CD4-positive, alpha-beta T cell treated with Interleukin-2 at 100 ng/mL for 4 hours (primary cell): ENCODE measurements around the gene ZCCHC10.
"Not testable (repeated sequence)": the region's sequence is repeated elsewhere in the genome, so short reads cannot be mapped to it uniquely, and the experiment has no call there.

Experiments used
- DNase-seq: peaks from one replicate; pipeline ENCODE4 v3.0.0-alpha.2; 2020; ENCODE audit warnings: low spot score

Gene ZCCHC10

DNA sequence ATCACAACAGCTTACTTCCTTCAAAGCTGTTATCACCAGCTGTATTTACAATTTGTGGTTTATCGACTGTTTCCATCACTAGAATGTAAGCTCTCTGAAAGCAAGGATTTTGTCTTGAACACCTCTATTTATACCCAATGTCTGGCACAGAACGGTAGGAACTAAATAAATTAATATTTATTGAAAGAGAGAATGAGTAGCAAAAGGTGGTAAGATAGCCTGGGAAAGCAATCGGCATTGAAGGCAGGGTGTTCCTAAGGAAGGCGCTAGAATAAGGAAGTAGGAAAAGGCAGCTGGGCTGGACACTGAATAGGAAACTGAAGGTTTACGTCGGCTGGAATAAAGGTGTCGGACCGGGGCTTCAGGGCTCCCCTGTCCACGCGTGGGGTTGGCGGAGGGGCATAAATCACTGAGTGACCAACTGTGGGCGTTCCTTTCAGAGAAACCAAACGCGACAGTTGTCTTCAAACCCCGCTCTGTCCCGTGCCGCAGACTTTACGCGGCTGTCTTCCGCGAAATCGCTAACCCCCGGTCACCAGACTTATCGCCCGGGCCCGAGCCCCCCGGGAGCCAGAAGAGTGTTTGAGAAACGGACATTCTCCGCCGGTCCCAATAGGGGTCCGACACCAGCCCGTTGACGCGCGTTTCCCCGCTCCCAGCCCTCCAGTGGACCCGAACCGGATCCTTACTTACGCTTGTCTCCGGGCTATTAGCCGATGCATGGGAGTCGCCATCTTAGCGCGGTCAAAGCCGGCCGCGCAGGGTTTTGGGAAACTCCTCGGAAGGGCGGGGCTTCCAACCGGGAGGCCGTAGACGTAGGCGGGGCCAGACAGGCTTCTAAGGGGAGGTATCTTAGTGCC is at the start of gene ZCCHC10:
TSS of gene ZCCHC10 (minus strand) at position 746 of the 860 bp plus-strand sequence. CDS start at position 734, 12 bp downstream.
- peak; percentile 92 for DNase-seq

DNA sequence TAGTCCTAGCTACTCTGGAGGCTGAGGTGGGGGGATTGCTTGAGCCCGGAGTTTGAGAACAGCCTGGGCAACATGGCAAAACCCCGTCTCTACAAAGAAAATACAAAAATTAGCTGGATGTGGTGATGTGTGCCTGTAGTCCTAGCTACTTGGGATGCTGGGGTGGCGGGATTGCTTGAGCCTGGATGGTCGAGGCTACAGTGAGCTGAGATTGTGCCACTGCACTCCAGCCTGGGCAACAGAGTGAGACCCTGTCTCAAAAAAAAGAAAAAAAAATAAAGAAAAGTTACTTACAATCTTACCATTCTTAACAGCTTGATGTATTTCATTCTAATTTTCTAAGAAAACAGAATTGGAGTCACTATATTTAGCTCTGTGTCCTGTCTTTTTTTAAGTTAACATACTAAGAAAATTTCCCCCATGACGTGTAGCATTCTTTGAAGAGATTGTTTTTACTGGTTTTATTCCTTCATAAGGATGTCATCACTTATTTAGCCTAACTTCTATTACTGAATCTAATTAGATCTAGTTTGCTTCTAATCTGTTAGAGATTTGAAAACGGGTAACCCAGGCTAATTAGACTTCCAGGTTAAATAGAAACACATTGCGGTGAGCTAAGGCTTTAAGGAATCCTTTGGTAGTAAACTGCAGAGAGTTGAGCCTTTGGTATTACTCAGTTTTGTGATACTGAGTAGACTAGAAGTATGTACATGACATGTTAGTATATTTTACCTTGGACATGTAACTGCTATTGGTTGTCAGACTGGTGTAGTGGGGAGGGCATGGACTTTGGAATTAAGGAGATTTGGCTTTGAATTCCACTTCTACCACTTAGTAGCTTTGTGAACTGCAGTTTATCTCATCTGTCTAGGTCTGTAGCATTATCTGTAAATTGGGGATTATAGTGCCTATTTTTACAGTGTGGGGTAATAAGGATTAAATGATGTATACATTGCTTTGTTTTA is 49.5 kb upstream of the ZCCHC10 start:
- DNase-seq, result no peak

DNA sequence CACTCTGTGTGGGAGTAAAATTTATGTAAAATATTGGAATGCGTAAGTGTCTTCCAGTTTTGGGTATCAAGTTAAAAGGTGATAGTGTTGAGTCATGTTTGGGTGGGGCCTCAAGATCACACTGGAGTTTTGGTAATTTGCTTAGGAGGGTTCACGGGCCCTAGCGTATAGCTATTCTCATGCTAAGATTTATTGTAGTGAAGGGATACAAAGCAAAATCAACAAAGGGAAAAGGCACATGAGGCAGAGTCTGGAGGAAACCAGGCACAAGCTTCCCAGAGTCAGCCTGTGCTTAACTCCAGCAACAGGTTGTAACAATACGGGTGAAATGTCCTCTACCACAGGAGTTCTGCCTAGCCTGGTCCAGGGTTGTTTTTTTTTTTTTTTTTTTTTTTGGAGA is 45.7 kb upstream of the ZCCHC10 start:
- DNase-seq, result no peak

DNA sequence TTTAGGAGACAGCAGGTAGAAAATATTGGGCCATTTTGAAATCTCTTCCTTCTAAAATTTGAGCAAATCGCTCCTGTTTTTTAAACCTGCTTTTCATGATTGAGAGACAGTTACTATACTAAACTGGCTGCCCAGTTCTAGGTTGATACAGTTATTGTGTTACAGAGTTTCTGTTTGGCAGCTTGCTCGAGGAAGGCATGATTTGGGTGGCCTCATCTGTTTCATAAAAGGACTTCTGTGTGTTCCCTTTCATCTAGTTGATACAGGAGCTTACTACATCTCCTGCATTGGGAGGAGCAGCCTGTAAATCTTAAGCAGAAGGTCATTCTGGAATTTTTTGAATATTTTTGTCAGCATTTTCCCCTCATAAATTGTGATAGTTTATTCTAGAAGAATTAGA is 39.7 kb upstream of the ZCCHC10 start:
- DNase-seq, result no peak

DNA sequence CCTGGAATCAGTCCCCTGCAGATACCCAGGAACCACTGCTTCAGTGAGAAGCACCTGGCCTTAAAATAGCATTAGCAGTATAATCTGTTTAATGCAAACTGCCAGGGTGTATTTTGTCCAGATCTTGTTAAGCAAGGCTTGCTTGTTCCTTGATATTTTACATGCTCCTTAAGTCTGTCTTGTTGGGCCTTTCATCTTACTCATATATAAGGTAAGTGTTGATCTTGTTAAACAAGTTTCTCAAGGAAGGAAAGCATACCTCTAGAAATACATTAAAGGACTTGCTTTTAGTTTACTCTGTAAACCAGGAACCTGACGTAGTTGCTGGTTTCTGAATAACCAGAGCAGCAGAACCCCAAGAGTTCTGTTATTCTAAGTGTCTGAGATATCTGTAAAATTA is 39.1 kb upstream of the ZCCHC10 start:
- DNase-seq, result no peak

DNA sequence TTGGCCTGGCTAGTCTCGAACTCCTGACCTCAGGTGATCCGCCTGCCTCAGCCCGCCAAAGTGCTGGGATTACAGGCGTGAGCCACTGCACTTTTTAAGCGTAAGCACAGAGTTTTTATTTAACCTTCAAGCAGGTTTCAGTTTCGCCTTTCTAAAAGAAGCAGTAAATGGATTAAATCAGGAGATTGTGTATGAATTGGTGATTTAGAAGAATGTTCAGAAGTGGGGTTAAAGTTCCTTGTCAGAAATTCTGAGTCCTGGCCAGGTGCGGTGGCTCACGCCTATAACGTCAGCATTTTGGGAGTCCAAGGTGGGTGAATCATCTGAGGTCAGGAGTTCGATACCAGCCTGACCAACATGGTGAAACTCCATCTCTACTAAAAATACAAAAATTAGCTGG is 37.6 kb upstream of the ZCCHC10 start:
- no peak for DNase-seq

DNA sequence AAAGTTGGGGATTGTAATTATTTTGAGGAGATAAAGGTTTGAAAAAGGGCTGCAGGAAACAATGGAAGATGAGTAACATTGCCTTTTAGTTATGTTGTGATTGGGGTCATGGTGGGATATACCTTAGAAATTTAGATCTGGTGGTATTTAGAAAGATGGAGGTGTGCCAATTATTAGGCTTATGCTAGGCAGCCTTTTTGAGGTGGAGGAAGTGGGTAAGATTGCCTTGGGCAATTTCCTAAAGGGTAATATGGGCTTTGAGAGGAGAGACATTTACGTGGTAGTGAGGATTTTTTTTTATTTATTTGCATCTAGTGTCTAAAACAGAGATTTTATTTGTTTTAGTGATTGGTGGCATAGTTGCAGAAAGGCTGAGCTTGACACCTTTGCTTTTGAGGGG is 35.9 kb upstream of the ZCCHC10 start:
- no peak for DNase-seq

DNA sequence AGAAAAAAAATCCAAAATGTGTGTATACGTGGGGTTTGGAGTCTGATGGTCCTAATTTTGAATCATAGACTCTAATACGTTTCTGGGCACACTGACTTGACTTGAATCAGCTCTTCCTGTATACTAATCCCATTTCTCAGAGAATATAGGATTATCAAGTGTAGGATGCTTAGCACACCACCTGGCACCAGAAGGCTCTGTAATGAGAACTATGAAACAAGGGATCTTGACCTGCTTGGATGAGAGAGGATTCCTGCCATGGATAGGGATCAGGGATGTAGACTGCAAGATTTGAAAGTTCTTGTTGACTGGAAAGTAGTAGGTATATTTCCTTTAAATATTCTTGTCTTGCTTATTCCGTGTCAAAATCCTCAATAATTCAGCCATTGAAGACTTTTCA is 33.3 kb upstream of the ZCCHC10 start:
- no peak for DNase-seq

DNA sequence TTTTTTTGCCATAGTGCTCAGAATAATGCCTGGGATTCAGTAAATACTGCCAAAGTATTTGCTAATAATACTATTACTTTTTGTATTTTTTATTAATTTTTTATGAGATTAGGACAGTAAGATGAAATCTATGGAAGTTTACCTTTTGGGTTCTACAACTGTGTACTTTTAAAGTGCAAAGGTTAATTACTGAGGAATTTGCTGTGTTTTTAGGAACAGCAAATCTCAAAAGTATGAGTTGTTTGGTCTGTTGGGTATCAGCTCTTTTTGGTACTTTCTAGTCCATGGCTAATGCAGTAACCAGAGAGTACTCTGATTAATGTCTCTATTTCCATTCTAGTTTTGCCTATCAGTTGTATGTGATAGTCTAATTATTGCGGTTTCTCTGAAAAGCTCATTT is 30.5 kb upstream of the ZCCHC10 start:
- no peak for DNase-seq

DNA sequence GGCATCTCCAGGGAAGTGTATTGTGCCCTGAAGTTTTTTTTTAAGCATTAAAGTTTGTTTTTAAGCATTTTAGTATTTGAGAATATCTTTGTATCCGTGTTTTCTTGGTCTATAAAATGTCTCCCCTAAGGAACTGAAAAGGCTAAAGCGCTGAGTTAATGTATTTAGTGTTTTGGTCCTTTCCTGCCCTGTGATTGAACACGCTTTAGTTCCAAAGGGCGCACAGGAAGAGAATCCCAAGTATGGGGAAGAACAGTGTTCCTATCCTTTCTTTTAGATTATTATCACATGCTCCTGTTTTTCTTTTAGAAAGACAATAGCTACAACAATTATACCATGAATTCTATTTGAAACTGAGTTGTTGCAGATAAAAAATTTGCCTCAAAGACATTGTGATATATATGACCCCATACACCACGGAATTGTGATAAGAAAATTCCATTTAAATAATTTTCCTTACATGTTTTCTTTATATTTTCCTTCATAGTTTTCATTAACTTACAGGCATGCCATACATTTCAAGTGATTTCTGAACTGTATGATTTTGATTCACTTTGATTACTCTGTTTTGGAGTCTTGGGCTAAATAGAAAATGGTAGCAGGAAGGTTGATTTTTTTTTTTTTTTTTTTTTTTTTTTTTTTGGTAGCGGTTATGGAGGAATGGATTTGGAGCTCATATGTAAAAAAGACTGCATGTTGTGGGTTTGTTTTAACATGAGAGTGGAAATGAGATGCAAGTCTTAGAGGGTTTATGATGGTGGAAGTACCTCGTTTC is 28.5 kb upstream of the ZCCHC10 start:
- no peak for DNase-seq

DNA sequence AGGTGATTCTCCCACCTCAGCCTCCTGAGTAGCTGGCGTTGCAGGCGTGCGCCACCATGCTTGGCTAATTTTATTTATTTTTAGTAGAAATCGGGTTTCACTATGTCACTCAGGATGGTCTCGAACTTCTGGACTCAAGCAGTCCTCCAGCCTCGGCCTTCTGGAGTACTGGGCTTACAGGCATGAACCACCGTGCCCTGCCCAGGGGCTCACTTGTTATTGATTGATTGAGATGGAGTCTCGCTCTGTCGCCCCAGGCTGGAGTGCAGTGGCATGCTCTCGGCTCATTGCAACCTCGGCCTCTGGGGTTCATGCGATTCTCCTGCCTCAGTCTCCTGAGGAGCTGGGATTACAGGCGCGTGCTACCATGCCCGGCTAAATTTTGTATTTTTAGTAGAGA is 27.1 kb upstream of the ZCCHC10 start:
- no peak for DNase-seq

DNA sequence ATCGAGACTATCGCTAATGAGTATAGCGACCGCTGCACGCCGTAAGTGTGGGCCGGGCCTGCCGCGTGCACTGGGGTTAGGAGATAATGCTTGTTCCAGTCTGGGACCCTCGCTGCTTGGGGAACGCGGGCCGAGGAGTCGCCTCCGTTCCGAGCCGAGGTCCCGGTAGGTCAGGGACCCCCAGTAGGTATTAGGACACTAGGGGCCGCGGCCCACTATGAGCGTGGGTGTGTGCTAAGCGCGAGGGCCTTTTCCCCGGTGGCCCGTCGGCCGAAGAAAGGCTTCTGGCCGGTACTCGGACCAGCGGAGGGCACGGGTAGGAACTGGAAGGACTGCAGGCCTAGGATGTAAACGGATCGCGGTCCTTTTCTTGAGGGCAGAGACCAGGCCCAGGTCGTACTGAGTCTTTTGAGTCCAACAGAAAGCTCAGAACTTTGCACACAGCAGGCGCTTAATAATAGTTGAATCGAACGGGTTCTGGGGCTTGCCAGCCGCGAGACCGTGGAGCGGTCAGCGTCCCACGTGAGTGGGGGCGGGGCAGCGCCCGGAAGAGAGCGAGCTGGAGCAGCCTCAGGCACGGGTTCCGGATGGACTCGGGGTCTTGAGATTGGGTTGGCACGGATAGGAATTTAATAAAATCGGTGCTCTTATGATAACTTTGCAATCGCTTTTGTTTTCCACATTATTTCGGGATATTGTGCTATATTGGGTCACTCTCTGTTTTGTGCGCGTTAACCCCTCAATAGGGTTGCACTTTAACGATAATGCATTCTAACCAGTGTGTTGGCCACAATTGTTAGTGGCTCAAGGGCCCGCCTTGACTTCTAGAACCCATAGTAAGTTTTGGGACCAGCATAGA is 26.2 kb upstream of the ZCCHC10 start:
- DNase-seq, result peak; percentile 32

DNA sequence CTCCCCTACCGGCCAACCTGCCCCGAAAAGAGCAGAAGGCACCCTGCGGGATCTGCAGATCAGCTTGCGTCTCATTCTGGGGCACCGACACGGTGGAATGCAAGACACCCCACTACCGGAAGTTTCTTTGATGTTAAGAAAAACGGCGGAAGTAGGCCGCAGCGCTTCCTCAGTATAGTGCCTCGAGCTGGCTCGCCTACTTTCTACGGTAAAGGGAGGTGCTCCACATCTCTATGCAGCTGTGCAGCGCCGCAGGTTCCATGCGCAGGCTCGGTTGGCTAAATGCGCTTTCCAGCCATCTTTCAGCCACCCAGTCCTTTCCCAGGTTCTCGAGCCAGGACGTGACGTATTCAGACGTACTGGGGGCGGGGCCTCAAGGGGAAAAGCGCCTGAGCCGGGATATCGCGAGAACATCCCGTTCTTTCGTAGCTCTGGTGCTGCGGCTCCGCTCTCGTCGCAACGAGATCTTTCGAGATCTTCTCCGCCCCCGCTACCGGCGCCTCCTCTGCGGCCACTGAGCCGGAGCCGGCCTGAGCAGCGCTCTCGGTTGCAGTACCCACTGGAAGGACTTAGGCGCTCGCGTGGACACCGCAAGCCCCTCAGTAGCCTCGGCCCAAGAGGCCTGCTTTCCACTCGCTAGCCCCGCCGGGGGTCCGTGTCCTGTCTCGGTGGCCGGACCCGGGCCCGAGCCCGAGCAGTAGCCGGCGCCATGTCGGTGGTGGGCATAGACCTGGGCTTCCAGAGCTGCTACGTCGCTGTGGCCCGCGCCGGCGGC is 25.4 kb upstream of the ZCCHC10 start, which contains the start of gene HSPA4:
TSS of gene HSPA4 (plus strand) at position 472 of the 775 bp plus-strand sequence. CDS start at position 710, 238 bp downstream.
- DNase-seq, result peak; percentile 97

DNA sequence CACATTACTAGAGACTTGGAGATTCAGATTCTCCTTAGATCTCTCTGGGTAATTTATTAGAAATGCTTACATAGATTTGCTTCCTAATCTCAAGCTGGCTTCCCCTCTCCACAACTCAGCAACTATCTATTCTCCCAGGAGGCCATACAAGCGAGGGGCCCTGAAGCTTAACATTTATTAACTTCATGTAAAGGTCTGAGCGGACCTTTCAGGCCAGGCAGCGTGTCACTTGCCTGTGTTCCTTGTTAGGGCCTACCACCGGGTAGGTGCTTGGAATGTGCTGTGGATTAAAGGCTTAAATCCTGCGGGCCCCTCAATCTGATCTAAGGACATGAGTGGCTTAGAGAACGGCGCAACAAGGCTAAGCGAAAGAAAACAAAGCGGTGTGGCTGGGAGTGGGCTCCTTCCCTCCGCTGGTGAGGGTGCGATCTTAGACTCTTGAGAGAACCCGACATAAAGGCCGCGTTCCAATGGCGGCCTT is 24.8 kb upstream of the ZCCHC10 start:
- DNase-seq, result no peak

DNA sequence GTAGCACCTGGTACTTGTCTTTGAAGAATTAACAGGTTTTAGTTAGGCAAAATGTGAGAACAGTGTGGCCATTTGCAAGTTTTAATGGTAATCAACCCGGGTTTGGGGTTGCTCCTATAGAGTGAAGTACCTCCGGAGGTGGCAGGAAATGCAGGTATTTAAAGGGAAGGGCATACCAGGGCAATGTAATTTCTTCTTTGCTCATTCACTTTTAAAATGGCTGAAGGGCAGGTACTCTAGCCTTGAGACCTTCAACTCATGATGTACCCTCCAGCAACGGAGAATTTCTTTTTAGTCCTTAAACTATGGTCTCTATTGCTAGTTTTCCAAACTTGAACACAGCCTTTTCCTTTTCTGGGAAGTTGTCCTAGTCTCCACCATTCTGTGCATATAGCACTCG is 24.2 kb upstream of the ZCCHC10 start:
- DNase-seq, result no peak

DNA sequence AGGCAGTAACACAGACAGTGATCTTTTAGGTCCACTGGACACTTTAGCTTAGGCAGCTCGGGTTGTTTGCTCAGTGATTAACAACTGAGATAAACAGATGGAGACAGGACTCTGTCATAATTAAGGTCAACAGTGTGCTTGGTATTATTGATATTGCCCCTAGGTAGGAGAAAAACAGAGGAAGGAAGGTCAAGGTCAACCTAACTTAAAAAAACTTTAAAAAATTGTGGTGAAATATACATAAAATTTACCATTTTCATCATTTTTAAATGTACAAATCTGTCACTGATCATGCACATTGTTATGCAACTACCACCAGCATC is 23.3 kb upstream of the ZCCHC10 start:
- no peak for DNase-seq

DNA sequence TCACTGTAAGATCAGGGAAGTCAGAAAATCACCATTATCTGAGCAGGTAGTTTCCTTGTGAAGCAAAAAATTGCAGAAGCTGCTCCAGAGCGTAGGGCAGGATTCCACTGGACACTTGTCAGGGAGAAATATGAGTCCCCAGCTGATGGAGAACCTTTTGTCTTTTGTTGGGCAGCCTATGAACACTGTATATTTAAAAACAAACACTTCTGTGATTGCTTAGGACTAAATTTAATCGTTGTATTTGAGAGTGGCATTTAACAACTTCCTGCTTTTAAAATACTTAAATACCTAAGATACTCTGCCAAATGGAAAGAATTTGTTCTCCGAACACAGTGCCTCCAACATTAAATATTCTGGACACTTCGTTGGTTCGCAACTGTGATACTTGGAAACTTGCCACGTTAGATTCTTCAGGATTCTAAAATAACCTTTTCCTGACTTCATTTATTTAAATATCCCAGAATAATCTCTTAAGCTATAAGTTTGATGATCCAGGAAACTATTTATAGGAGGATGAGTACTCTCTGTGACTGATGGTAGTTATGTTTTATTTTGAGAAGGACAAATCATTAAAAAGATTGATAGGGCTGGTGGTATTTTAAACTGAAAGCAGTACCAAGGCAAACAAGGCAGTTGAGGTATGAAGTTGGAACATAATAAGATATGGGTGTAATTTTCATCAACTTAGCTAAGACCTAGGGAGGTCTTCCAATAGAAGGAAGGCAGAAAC is 22.8 kb upstream of the ZCCHC10 start:
- no peak for DNase-seq

DNA sequence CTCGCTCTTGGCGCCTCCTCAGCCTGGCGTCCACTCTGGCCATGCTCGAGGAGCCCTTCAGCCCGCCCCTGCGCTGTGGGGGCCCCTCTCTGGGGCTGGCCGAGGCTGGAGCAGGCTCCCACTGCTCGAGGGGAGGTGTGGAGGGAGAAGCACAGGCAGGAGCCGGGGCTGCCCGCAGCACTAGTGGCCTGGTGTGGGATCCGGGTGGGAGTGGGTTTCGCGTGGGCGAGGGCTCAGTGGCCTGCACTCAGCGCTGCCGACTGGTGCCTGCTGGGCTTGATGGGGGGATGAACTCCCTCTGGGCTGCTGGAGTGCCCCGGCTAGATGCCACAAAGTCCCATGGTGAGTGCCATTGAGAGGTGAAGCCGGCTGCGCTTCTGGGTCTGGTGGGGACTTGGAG is 21.1 kb upstream of the ZCCHC10 start:
- DNase-seq, result no peak

DNA sequence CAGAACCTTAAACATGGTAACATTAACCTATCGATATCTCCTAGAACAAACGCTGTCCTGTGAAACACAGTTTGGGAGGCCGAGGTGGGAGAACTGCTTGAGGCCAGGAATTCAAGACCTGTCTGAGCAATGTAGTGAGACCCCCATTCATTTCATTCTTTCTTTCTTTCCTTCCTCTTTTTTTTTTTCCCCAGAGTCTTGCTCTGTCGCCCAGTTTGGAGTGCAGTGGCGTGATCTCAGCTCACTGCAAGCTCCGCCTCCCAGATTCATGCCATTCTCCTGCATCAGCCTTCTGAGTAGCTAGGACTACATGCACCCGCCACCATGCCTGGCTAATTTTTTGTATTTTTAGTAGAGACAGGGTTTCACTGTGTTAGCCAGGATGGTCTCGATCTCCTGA is 20.2 kb upstream of the ZCCHC10 start:
- DNase-seq, result not testable (repeated sequence)

DNA sequence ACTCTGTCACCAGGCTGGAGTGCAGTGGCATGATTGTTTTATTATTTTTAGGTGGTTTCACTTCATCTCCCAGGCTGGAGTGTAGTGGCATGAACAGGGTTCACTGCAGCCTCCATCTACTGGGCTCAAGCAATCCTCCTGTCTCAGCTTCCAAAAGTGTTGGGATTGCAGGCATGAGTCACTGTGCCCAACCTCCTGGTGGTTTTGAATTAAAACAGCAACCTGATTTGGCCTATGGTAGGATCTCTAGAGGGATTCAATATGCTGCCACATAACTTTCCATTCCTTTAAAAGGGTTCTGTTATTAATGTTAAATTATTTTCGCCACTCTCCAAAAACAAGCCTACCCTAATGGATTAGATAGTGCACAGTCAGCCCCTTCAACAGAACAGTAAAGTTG is 15.6 kb upstream of the ZCCHC10 start:
- no peak for DNase-seq
